ENCODE results near the gene NUTM1.

The NUTM1 gene

GRCh38 chr15:34336231-34336990 is 6.7 kb upstream of the NUTM1 start:
- Histone ChIP-seq H3K36me3 (ENCODE audit: control insufficient read depth in 2 of 2, insufficient read depth in 1 of 2, low read length in 2 of 2) (peaks cover 6 to 18% of the 10 kb centered on the region in 2 experiments; a peak in 2 of 3 replicates), H3K4me3 (ENCODE audit: low read depth, low read length) (peak overlapping the region; percentile 90; the same call in 1 of the 2 replicates), H3K9me3 (ENCODE audit: control insufficient read depth, insufficient read depth, low read depth, low read length) (no peaks in the 10 kb centered on the region), H3K27ac (ENCODE audit: extremely low read depth, low read depth, low read length) (no peak overlapping the region), H3K4me1 (ENCODE audit: control insufficient read depth, insufficient read depth, low read length) (no peaks in the 10 kb centered on the region)
- ChIA-PET CTCF (no interaction called here), POLR2A (interaction anchor here (0.6 kb wide), 1 partner anchor 106 kb away, joined by 4 read pairs; no protein-coding TSS in a partner anchor)
- no peak for TF ChIP-seq ZNF433 (tag by site-specific recombination; IDR thresholded peaks at IDR 0.05; ENCODE audit: low read depth)
- TF ChIP-seq YY1 (tag by site-specific recombination; IDR thresholded peaks at IDR 0.05), result no peak
- no peak for TF ChIP-seq IKZF3 (tag by site-specific recombination; IDR thresholded peaks at IDR 0.05)
- TF ChIP-seq YY2 (tag by site-specific recombination; IDR thresholded peaks at IDR 0.05), result no peak
- TF ChIP-seq ZNF324 (tag by site-specific recombination; IDR thresholded peaks at IDR 0.05), result no peak
- TF ChIP-seq ZNF211 (tag by site-specific recombination; IDR thresholded peaks at IDR 0.05; ENCODE audit: low read depth), result no peak
- no peak for TF ChIP-seq ZNF426 (tag by site-specific recombination; IDR thresholded peaks at IDR 0.05)
- no peak for TF ChIP-seq ZFP3 (tag by site-specific recombination; IDR thresholded peaks at IDR 0.05; ENCODE audit: low read depth)
- TF ChIP-seq TCF7L2 (IDR thresholded peaks at IDR 0.05; ENCODE audit: borderline replicate concordance, low read depth, low read length), result no peak
- no peak for TF ChIP-seq ZNF473 (tag by site-specific recombination; IDR thresholded peaks at IDR 0.05)
- no peak for TF ChIP-seq ZNF776 (tag by site-specific recombination; IDR thresholded peaks at IDR 0.05; ENCODE audit: borderline replicate concordance)
- no peak for TF ChIP-seq CTCF (tag by site-specific recombination; IDR thresholded peaks at IDR 0.05)
- TF ChIP-seq ZNF707 (tag by site-specific recombination; IDR thresholded peaks at IDR 0.05), result no peak

- Histone ChIP-seq H3K27ac (ENCODE audit: extremely low read depth, low read depth, low read length) (no peak overlapping the region), H3K36me3 (ENCODE audit: control insufficient read depth in 2 of 2, insufficient read depth in 1 of 2, low read length in 2 of 2) (peaks cover 6 to 23% of the 10 kb centered on the region in 2 experiments; a peak in 2 of 3 replicates), H3K9me3 (ENCODE audit: control insufficient read depth, insufficient read depth, low read depth, low read length) (no peaks in the 10 kb centered on the region), H3K4me3 (ENCODE audit: low read depth, low read length) (peak overlapping the region; percentile 90), H3K4me1 (ENCODE audit: control insufficient read depth, insufficient read depth, low read length) (no peaks in the 10 kb centered on the region)
- CTCF ChIA-PET, result no interaction called here
- POLR2A ChIA-PET, result interaction anchor here (1.4 kb wide), 1 partner anchor 30 kb away, joined by 14 read pairs; the partner anchor contains the start of gene LPCAT4
- no peak for TF ChIP-seq ZNF266 (tag by site-specific recombination; IDR thresholded peaks at IDR 0.05; ENCODE audit: low read depth)
- no peak for TF ChIP-seq ZSCAN30 (tag by site-specific recombination; IDR thresholded peaks at IDR 0.05)
- no peak for TF ChIP-seq OVOL3 (tag by site-specific recombination; IDR thresholded peaks at IDR 0.05)
- TF ChIP-seq YY2 (tag by site-specific recombination; IDR thresholded peaks at IDR 0.05), result no peak
- TF ChIP-seq PRDM2 (tag by site-specific recombination; IDR thresholded peaks at IDR 0.05; ENCODE audit: borderline replicate concordance), result no peak
- TF ChIP-seq GLIS1 (tag by site-specific recombination; IDR thresholded peaks at IDR 0.05), result no peak
- 0 out of 2 replicates have a peak, but pooled peaks have one; percentile 9 for TF ChIP-seq ZNF600 (tag by site-specific recombination; IDR thresholded peaks at IDR 0.05)
- TF ChIP-seq ZNF398 (tag by site-specific recombination; IDR thresholded peaks at IDR 0.05), result no peak
- no peak for TF ChIP-seq SP2 (tag by site-specific recombination; IDR thresholded peaks at IDR 0.05)
- peak; percentile 93 for TF ChIP-seq SCRT2 (tag by site-specific recombination; IDR thresholded peaks at IDR 0.05)
- TF ChIP-seq ZNF335 (tag by site-specific recombination; conservative IDR thresholded peaks at IDR 0.05), result 0 out of 2 replicates have a peak, but pooled peaks have one; percentile 25
- 0 out of 2 replicates have a peak, but pooled peaks have one; percentile 13 for TF ChIP-seq ZNF629 (tag by site-specific recombination; IDR thresholded peaks at IDR 0.05)
- TF ChIP-seq ZNF561 (tag by site-specific recombination; IDR thresholded peaks at IDR 0.05; ENCODE audit: borderline replicate concordance), result no peak
- no peak for TF ChIP-seq ZNF792 (tag by site-specific recombination; IDR thresholded peaks at IDR 0.05)
Measured at GRCh38 chr15:34336991-34337556, 6.0 kb upstream of the NUTM1 start.
